Measurements from ENCODE around the gene FCHO1. TPM values are rescaled to one million over a fixed set of nuclear protein-coding genes. Genes with fewer than 3 reads are reported as not detected.

FCHO1 gene
- total RNA-seq, 2 experiments from 2014 or later: 40.7 to 43.1 TPM

- H3K27ac Mint-ChIP-seq: no peak overlapping the region
- intact Hi-C loops (cut with DNase I, micrococcal nuclease): no loop called here
- peaks cover 66% of the 10 kb centered on the region for H3K36me3 Mint-ChIP-seq (ENCODE audit: low read depth)
- ChIA-PET CTCF (no interaction called here), POLR2A (interaction anchor here (1.3 kb wide), 1 partner anchor 125 kb away, joined by 4 read pairs; the partner anchor contains the start of gene RPL18A)
- no peak for TF ChIP-seq CTCF (IDR thresholded peaks at IDR 0.05)
- no peak overlapping the region for H3K27ac ChIP-seq (ENCODE audit: low read depth in 1 of 2, low read length in 2 of 2)
- H3K9me3 Mint-ChIP-seq: no peaks in the 10 kb centered on the region
- no peaks in the 10 kb centered on the region for H3K27me3 Mint-ChIP-seq
- no peaks in the 10 kb centered on the region for H3K27me3 ChIP-seq (ENCODE audit: control insufficient read depth in 1 of 2, insufficient read depth in 2 of 2, low read length in 2 of 2)
- no peak overlapping the region for H3K4me3 Mint-ChIP-seq
- peaks cover 61% of the 10 kb centered on the region for H3K36me3 ChIP-seq (ENCODE audit: insufficient read depth, low read length)
- H3K4me3 ChIP-seq (ENCODE audit: low read length): no peak overlapping the region
- H3K9me3 ChIP-seq (ENCODE audit: control insufficient read depth in 1 of 2, insufficient read depth in 1 of 2, low read length in 2 of 2): no peaks in the 10 kb centered on the region
- H3K4me1 ChIP-seq (ENCODE audit: insufficient read depth, low read length): peaks cover 4% of the 10 kb centered on the region
- no peak for DNase-seq
- H3K4me1 Mint-ChIP-seq (ENCODE audit: low read depth): peaks cover 25% of the 10 kb centered on the region
- ATAC-seq (ENCODE audit: poor library complexity): no peak
These were observed 17.1 kb upstream of the FCHO1 start for GRCh38 chr19:17734146-17734545.

GRCh38 chr19:17735410-17735809 lies 15.9 kb upstream of the FCHO1 start:
- no peak for DNase-seq
- H3K36me3 Mint-ChIP-seq (ENCODE audit: low read depth): peaks cover 54% of the 10 kb centered on the region
- no peaks in the 10 kb centered on the region for H3K27me3 Mint-ChIP-seq
- Histone ChIP-seq H3K36me3 (ENCODE audit: insufficient read depth, low read length) (peaks cover 49% of the 10 kb centered on the region), H3K27ac (ENCODE audit: low read depth in 1 of 2, low read length in 2 of 2) (no peak overlapping the region), H3K4me3 (ENCODE audit: low read length) (no peak overlapping the region), H3K27me3 (ENCODE audit: control insufficient read depth in 1 of 2, insufficient read depth in 2 of 2, low read length in 2 of 2) (no peaks in the 10 kb centered on the region), H3K9me3 (ENCODE audit: control insufficient read depth in 1 of 2, insufficient read depth in 1 of 2, low read length in 2 of 2) (no peaks in the 10 kb centered on the region), H3K4me1 (ENCODE audit: insufficient read depth, low read length) (peaks cover 2% of the 10 kb centered on the region)
- intact Hi-C loops (cut with DNase I, micrococcal nuclease): no loop called here
- peaks cover 18% of the 10 kb centered on the region for H3K4me1 Mint-ChIP-seq (ENCODE audit: low read depth)
- H3K4me3 Mint-ChIP-seq: no peak overlapping the region
- CTCF ChIA-PET: interaction anchor here (1.7 kb wide), 1 partner anchor 9 kb away, joined by 4 read pairs; no protein-coding TSS in a partner anchor
- no peak for ATAC-seq (ENCODE audit: poor library complexity)
- H3K27ac Mint-ChIP-seq: no peak overlapping the region
- POLR2A ChIA-PET: no interaction called here
- H3K9me3 Mint-ChIP-seq: no peaks in the 10 kb centered on the region
- no peak for TF ChIP-seq CTCF (IDR thresholded peaks at IDR 0.05)

- Histone ChIP-seq H3K4me1 (ENCODE audit: insufficient read depth, low read length) (peaks cover 2% of the 10 kb centered on the region), H3K4me3 (ENCODE audit: low read length) (no peak overlapping the region), H3K27me3 (ENCODE audit: control insufficient read depth in 1 of 2, insufficient read depth in 2 of 2, low read length in 2 of 2) (no peaks in the 10 kb centered on the region), H3K27ac (ENCODE audit: low read depth in 1 of 2, low read length in 2 of 2) (no peak overlapping the region), H3K36me3 (ENCODE audit: insufficient read depth, low read length) (peaks cover 34% of the 10 kb centered on the region), H3K9me3 (ENCODE audit: control insufficient read depth in 1 of 2, insufficient read depth in 1 of 2, low read length in 2 of 2) (no peaks in the 10 kb centered on the region)
- Mint-ChIP-seq H3K4me1 (ENCODE audit: low read depth) (no peaks in the 10 kb centered on the region), H3K4me3 (no peak overlapping the region), H3K9me3 (no peaks in the 10 kb centered on the region), H3K36me3 (ENCODE audit: low read depth) (peaks cover 32% of the 10 kb centered on the region), H3K27ac (no peak overlapping the region), H3K27me3 (no peaks in the 10 kb centered on the region)
- no peak for TF ChIP-seq CTCF (IDR thresholded peaks at IDR 0.05)
- CTCF ChIA-PET: interaction anchor here (2.2 kb wide), 1 partner anchor 118 kb away, joined by 4 read pairs; no protein-coding TSS in a partner anchor
- intact Hi-C loops (cut with DNase I, micrococcal nuclease): no loop called here
- DNase-seq: no peak
- POLR2A ChIA-PET: no interaction called here
- no peak for ATAC-seq (ENCODE audit: poor library complexity)
These were observed 13.6 kb upstream of the FCHO1 start for GRCh38 chr19:17737690-17738153.

Data from CD4-positive, alpha-beta T cell (primary cell).